ENCODE measurements around the gene TNC. TPM values are rescaled to one million over a fixed set of nuclear protein-coding genes. Genes with fewer than 3 reads are reported as not detected.

The TNC gene
- total RNA-seq, 3 donors from 2014 or later (not counting 1 experiment from before 2014, with no cell fraction given): not detected

DNA sequence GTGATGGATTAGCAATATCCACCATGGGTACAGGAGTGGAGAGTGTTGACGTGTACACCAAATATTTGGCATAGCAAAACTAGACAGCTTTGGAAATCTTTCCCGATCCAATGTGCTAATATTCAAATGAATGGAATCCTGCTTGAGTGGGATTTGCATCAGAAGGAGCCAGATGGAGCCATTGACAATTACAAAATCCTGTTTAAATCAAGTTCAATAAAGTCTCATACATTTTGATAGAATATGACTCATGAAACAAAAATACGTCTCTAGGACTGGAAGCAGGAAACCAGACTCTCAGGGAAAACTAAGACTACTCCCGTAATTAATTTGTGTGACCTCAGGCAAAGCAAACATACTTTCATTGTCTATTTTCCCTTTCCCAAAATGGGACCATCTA lies 13.0 kb downstream of the TNC start:
- H3K36me3 ChIP-seq (ENCODE audit: control insufficient read depth, insufficient read depth, low read length): no peaks in the 10 kb centered on the region
- DNase-seq: no peak
- intact Hi-C loops (cut with micrococcal nuclease): no loop called here
- no peaks in the 10 kb centered on the region for H3K27me3 ChIP-seq (ENCODE audit: control insufficient read depth, insufficient read depth, low read length)
- no peaks in the 10 kb centered on the region for H3K9me3 Mint-ChIP-seq
- peaks cover 9 to 60% of the 10 kb centered on the region in 2 donors for H3K27me3 Mint-ChIP-seq (ENCODE audit: low read depth in 2 of 2)
- no peaks in the 10 kb centered on the region for H3K36me3 Mint-ChIP-seq
- no peaks in the 10 kb centered on the region for H3K4me1 ChIP-seq (ENCODE audit: control insufficient read depth, insufficient read depth, low read length)
- WGBS (ENCODE audit: insufficient coverage): 98% methylated on average over 4 of the region's 4 CpGs
- no peak overlapping the region for H3K27ac ChIP-seq (ENCODE audit: low read length)
- no peak overlapping the region for H3K27ac Mint-ChIP-seq
- H3K9me3 ChIP-seq (ENCODE audit: control insufficient read depth, insufficient read depth, low read length): no peaks in the 10 kb centered on the region
- H3K4me1 Mint-ChIP-seq: peaks cover 0 to 6% of the 10 kb centered on the region in 2 donors
- TF ChIP-seq, protein P1, sequence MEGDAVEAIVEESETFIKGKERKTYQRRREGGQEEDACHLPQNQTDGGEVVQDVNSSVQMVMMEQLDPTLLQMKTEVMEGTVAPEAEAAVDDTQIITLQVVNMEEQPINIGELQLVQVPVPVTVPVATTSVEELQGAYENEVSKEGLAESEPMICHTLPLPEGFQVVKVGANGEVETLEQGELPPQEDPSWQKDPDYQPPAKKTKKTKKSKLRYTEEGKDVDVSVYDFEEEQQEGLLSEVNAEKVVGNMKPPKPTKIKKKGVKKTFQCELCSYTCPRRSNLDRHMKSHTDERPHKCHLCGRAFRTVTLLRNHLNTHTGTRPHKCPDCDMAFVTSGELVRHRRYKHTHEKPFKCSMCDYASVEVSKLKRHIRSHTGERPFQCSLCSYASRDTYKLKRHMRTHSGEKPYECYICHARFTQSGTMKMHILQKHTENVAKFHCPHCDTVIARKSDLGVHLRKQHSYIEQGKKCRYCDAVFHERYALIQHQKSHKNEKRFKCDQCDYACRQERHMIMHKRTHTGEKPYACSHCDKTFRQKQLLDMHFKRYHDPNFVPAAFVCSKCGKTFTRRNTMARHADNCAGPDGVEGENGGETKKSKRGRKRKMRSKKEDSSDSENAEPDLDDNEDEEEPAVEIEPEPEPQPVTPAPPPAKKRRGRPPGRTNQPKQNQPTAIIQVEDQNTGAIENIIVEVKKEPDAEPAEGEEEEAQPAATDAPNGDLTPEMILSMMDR (IDR thresholded peaks at IDR 0.05): no peak
- no peak for ATAC-seq
- no peak overlapping the region for H3K4me3 ChIP-seq (ENCODE audit: low read length)
- H3K4me3 Mint-ChIP-seq: no peak overlapping the region

DNA sequence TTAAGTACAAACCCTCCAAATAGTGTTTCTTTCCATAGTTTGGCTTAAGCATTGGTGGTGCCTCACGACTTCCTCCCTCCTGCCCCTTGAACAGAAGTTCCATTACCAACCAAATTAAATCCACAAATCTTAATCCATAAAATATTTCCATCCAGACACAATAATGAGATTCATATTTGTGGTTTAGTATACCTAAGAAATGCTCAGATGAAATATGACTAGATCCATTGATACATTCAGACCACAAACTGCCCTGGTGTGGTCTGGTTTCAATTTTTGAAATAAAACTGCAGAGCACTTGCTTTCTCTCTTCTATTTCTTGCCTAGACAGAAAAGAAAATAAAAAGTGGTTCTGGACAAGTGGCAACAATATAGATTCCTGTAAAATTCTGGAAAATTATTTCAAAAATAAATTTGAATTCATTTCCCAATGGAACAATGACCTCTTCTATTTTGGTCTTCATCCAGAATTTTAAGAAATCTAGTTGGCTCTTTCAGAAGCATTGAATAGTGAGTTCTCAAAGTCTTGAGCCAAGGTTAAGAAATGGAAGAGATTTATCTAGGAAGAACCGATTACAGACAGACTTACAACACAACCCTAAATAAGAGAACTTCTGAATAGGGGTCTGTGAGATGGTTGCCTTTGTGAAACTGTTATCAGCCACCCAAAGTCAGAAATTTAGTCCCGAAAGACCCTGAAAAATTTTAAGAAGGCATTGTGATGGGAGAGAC lies 14.0 kb downstream of the TNC start:
- Histone ChIP-seq H3K9me3 (ENCODE audit: control insufficient read depth, insufficient read depth, low read length) (no peaks in the 10 kb centered on the region), H3K36me3 (ENCODE audit: control insufficient read depth, insufficient read depth, low read length) (no peaks in the 10 kb centered on the region), H3K27ac (ENCODE audit: low read length) (no peak overlapping the region), H3K27me3 (ENCODE audit: control insufficient read depth, insufficient read depth, low read length) (no peaks in the 10 kb centered on the region), H3K4me3 (ENCODE audit: low read length) (no peak overlapping the region), H3K4me1 (ENCODE audit: control insufficient read depth, insufficient read depth, low read length) (no peaks in the 10 kb centered on the region)
- DNase-seq (no peak), ATAC-seq (no peak)
- Mint-ChIP-seq H3K27me3 (ENCODE audit: low read depth in 2 of 2) (peaks cover 7 to 50% of the 10 kb centered on the region in 2 donors), H3K27ac (no peak overlapping the region), H3K9me3 (no peaks in the 10 kb centered on the region), H3K4me1 (peaks cover 0 to 6% of the 10 kb centered on the region in 2 donors), H3K36me3 (no peaks in the 10 kb centered on the region), H3K4me3 (no peak overlapping the region)
- WGBS (ENCODE audit: insufficient coverage): 96% methylated on average over 2 of the region's 3 CpGs
- intact Hi-C loops (cut with micrococcal nuclease): no loop called here
- TF ChIP-seq, protein P1 (IDR thresholded peaks at IDR 0.05): no peak

DNA sequence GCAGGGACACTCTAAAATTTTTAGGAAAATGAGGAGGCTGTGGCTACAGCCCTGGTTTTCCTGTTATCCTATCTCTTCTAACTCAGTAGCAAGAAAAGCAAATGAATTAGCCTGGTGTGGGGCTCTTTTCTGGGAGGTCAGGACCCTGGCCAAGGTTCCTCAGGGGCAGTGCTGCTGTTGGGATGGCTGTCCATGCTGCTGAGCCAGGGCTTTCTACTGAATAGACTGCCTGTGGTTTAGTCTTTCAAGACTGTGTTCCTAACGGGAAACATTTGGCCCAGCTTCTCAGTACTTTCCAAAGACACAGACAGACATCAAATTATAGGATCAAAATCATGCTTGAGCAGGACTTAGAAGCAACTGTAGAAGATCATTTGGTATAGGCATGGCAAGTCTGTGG lies 18.1 kb downstream of the TNC start:
- H3K27ac Mint-ChIP-seq: no peak overlapping the region
- H3K4me3 Mint-ChIP-seq: no peak overlapping the region

More for the DNA sequence above, 18.1 kb downstream of the TNC start:
- intact Hi-C loops (cut with micrococcal nuclease): loop anchor here (10.0 kb wide), 1 partner anchor 1935 kb away; no protein-coding TSS in a partner anchor
- Histone ChIP-seq H3K9me3 (ENCODE audit: control insufficient read depth, insufficient read depth, low read length) (no peaks in the 10 kb centered on the region), H3K36me3 (ENCODE audit: control insufficient read depth, insufficient read depth, low read length) (no peaks in the 10 kb centered on the region), H3K27ac (ENCODE audit: low read length) (no peak overlapping the region), H3K27me3 (ENCODE audit: control insufficient read depth, insufficient read depth, low read length) (no peaks in the 10 kb centered on the region), H3K4me3 (ENCODE audit: low read length) (no peak overlapping the region), H3K4me1 (ENCODE audit: control insufficient read depth, insufficient read depth, low read length) (no peaks in the 10 kb centered on the region)
- ATAC-seq (no peak), DNase-seq (no peak)
- TF ChIP-seq, protein P1 (IDR thresholded peaks at IDR 0.05): no peak
- H3K27me3 Mint-ChIP-seq (ENCODE audit: low read depth in 2 of 2): peaks cover 10 to 29% of the 10 kb centered on the region in 2 donors
- WGBS (ENCODE audit: insufficient coverage): 83% methylated on average over 1 of the region's 1 CpG
- H3K36me3 Mint-ChIP-seq: no peaks in the 10 kb centered on the region
- no peaks in the 10 kb centered on the region for H3K9me3 Mint-ChIP-seq
- H3K4me1 Mint-ChIP-seq: no peaks in the 10 kb centered on the region
